H1 (cell line): ENCODE results near the gene ABCF3. TPM values are rescaled to one million over a fixed set of nuclear protein-coding genes. Genes with fewer than 3 reads are reported as not detected.

Source experiments
- EGR1 ChIP-seq: IDR thresholded peaks from 2 replicates; pipeline ENCODE4 v1.6.1; 2011; ENCODE audit warnings: low read depth, low read length, borderline replicate concordance
- EP300 ChIP-seq, 2 experiments: IDR thresholded peaks; 1 replicate in 1 of 2; 2 replicates in 1 of 2; pipeline ENCODE4 v1.6.1; 2011 to 2012; ENCODE audit warnings: low read depth in 2 of 2, low read length in 2 of 2, mild to moderate bottlenecking in 2 of 2, borderline replicate concordance in 1 of 2, inconsistent platforms in 1 of 2, moderate library complexity in 1 of 2
- GABPA ChIP-seq: IDR thresholded peaks from 2 replicates; pipeline ENCODE4 v1.6.1; 2011; ENCODE audit warnings: mild to moderate bottlenecking, low read length, moderate library complexity, borderline replicate concordance; ENCODE audit not compliant: insufficient read depth
- JUN ChIP-seq: IDR thresholded peaks from 2 replicates; pipeline ENCODE4 v1.6.1; 2011; ENCODE audit warnings: low read depth, mild to moderate bottlenecking, improper control_type of control experiment, low read length
- POU5F1 ChIP-seq: IDR thresholded peaks from 2 replicates; pipeline ENCODE4 v1.6.1; 2011; ENCODE audit warnings: low read depth, mild to moderate bottlenecking, low read length, moderate library complexity
- SP4 ChIP-seq: IDR thresholded peaks from 2 replicates; pipeline ENCODE4 v1.6.1; 2012; ENCODE audit warnings: low read length, inconsistent platforms
- polyA plus RNA-seq, 7 experiments: library from polyadenylated mRNA; depleted of rRNA in 3 of 7; stranded (reverse) in 5 of 7; unstranded in 2 of 7; fragments of >200 nt in 5 of 7; fragments of 200-250 nt in 2 of 7; gene quantifications; 1 replicate in 5 of 7; 2 replicates in 1 of 7; 4 replicates in 1 of 7; pipeline versions ENCODE4 v1.2.1 to v1.2.3, GENCODE V29; 2011 to 2013; ENCODE audit warnings: missing spikeins in 2 of 7, mixed read lengths in 2 of 7
- total RNA-seq: library from RNA; stranded (reverse); fragmentation: NEBNext Ultra II Directional; extraction: Animal tissue kit (Norgen Biotek cat#: 25700); gene quantifications from 2 replicates; pipeline ENCODE4 v1.2.1, GENCODE V29; 2021
- TF ChIP-seq, protein P1 (sequence below): fragments of 300-600 bp; sonication (generic); IDR thresholded peaks from 2 replicates; pipeline ENCODE4 v1.7.1; 2012; ENCODE audit warnings: low read length, moderate library complexity, mild to moderate bottlenecking, inconsistent platforms; ENCODE audit not compliant: insufficient replicate concordance

The ABCF3 gene
- total and polyA plus RNA-seq, 2 of the 8 experiments (the other 6 are each of a cell fraction or from before 2014, with no cell fraction given), result 51.6 to 57.8 TPM

DNA sequence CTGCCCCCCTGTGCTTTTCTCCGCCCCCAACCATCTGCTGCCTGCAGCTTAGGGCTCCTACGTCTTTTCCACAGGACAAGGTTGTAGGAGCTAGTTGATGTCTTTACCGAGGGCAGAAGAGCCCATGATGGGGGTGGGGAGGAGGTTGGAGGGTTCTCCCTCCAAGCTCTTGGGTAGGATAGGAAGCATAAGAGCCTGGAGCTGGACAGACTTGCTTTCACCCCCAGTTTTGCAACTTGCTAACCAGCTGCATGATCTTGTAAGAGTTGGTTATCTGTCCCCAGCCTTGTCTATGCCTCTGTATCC, 856 bp downstream of the ABCF3 start (continued):
- TF ChIP-seq, protein P1, sequence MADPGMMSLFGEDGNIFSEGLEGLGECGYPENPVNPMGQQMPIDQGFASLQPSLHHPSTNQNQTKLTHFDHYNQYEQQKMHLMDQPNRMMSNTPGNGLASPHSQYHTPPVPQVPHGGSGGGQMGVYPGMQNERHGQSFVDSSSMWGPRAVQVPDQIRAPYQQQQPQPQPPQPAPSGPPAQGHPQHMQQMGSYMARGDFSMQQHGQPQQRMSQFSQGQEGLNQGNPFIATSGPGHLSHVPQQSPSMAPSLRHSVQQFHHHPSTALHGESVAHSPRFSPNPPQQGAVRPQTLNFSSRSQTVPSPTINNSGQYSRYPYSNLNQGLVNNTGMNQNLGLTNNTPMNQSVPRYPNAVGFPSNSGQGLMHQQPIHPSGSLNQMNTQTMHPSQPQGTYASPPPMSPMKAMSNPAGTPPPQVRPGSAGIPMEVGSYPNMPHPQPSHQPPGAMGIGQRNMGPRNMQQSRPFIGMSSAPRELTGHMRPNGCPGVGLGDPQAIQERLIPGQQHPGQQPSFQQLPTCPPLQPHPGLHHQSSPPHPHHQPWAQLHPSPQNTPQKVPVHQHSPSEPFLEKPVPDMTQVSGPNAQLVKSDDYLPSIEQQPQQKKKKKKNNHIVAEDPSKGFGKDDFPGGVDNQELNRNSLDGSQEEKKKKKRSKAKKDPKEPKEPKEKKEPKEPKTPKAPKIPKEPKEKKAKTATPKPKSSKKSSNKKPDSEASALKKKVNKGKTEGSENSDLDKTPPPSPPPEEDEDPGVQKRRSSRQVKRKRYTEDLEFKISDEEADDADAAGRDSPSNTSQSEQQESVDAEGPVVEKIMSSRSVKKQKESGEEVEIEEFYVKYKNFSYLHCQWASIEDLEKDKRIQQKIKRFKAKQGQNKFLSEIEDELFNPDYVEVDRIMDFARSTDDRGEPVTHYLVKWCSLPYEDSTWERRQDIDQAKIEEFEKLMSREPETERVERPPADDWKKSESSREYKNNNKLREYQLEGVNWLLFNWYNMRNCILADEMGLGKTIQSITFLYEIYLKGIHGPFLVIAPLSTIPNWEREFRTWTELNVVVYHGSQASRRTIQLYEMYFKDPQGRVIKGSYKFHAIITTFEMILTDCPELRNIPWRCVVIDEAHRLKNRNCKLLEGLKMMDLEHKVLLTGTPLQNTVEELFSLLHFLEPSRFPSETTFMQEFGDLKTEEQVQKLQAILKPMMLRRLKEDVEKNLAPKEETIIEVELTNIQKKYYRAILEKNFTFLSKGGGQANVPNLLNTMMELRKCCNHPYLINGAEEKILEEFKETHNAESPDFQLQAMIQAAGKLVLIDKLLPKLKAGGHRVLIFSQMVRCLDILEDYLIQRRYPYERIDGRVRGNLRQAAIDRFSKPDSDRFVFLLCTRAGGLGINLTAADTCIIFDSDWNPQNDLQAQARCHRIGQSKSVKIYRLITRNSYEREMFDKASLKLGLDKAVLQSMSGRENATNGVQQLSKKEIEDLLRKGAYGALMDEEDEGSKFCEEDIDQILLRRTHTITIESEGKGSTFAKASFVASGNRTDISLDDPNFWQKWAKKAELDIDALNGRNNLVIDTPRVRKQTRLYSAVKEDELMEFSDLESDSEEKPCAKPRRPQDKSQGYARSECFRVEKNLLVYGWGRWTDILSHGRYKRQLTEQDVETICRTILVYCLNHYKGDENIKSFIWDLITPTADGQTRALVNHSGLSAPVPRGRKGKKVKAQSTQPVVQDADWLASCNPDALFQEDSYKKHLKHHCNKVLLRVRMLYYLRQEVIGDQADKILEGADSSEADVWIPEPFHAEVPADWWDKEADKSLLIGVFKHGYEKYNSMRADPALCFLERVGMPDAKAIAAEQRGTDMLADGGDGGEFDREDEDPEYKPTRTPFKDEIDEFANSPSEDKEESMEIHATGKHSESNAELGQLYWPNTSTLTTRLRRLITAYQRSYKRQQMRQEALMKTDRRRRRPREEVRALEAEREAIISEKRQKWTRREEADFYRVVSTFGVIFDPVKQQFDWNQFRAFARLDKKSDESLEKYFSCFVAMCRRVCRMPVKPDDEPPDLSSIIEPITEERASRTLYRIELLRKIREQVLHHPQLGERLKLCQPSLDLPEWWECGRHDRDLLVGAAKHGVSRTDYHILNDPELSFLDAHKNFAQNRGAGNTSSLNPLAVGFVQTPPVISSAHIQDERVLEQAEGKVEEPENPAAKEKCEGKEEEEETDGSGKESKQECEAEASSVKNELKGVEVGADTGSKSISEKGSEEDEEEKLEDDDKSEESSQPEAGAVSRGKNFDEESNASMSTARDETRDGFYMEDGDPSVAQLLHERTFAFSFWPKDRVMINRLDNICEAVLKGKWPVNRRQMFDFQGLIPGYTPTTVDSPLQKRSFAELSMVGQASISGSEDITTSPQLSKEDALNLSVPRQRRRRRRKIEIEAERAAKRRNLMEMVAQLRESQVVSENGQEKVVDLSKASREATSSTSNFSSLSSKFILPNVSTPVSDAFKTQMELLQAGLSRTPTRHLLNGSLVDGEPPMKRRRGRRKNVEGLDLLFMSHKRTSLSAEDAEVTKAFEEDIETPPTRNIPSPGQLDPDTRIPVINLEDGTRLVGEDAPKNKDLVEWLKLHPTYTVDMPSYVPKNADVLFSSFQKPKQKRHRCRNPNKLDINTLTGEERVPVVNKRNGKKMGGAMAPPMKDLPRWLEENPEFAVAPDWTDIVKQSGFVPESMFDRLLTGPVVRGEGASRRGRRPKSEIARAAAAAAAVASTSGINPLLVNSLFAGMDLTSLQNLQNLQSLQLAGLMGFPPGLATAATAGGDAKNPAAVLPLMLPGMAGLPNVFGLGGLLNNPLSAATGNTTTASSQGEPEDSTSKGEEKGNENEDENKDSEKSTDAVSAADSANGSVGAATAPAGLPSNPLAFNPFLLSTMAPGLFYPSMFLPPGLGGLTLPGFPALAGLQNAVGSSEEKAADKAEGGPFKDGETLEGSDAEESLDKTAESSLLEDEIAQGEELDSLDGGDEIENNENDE, result no peak
- TF ChIP-seq SP4 (no peak), JUN (no peak), POU5F1 (no peak), EGR1 (no peak), GABPA (no peak), EP300 (IDR thresholded peaks at IDR 0.05; ENCODE audit: borderline replicate concordance in 1 of 2, low read depth in 2 of 2, low read length in 2 of 2) (no peak)
